HepG2 (cell line): Measurements from ENCODE around the gene AS3MT.

Source experiments
- ARNT ChIP-seq: fragments of 450-650 bp; IDR thresholded peaks from 2 replicates; pipeline ENCODE4 v1.6.1; 2017
- CEBPG ChIP-seq: IDR thresholded peaks from 2 replicates; pipeline ENCODE4 v1.6.1; 2016
- CTCF ChIP-seq: sonication (generic); formaldehyde crosslinking; IDR thresholded peaks from 2 replicates; pipeline ENCODE4 v1.5.0; 2020; ENCODE audit warnings: mild to moderate bottlenecking, missing genetic modification reagents, moderate library complexity
- FOXK1 ChIP-seq: sonication (generic); formaldehyde crosslinking; IDR thresholded peaks from 2 replicates; pipeline ENCODE4 v1.4.0; 2020; ENCODE audit warnings: low read depth, missing genetic modification reagents, borderline replicate concordance
- FOXP1 ChIP-seq, 2 experiments: fragments of 450-650 bp in 1 of 2; IDR thresholded peaks; 2 replicates each; pipeline ENCODE4 v1.6.1; 2017 to 2018; ENCODE audit warnings: antibody characterized with exemption in 1 of 2
- GFI1 ChIP-seq: sonication (generic); formaldehyde crosslinking; IDR thresholded peaks from 2 replicates; pipeline ENCODE4 v1.5.0; 2020; ENCODE audit warnings: missing genetic modification reagents, mild to moderate bottlenecking, borderline replicate concordance
- GTF2F1 ChIP-seq: fragments of 150-350 bp; IDR thresholded peaks from 2 replicates; pipeline ENCODE4 v1.6.1; 2014; ENCODE audit warnings: low read length
- MAZ ChIP-seq, 2 experiments: sonication (generic) in 1 of 2; formaldehyde crosslinking in 1 of 2; IDR thresholded peaks; 2 replicates each; pipeline versions ENCODE4 v1.5.0 to v1.6.1; 2012 to 2020; ENCODE audit warnings: low read depth in 2 of 2, mild to moderate bottlenecking in 2 of 2, borderline replicate concordance in 1 of 2, improper control_type of control experiment in 1 of 2, low read length in 1 of 2, missing genetic modification reagents in 1 of 2, moderate library complexity in 1 of 2
- SIX1 ChIP-seq: sonication (generic); formaldehyde crosslinking; IDR thresholded peaks from 2 replicates; pipeline ENCODE4 v1.4.0; 2020; ENCODE audit warnings: missing genetic modification reagents, borderline replicate concordance
- WIZ ChIP-seq: sonication (generic); formaldehyde crosslinking; IDR thresholded peaks from 2 replicates; pipeline ENCODE4 v1.5.1; 2020; ENCODE audit warnings: mild to moderate bottlenecking, missing genetic modification reagents
- ZNF530 ChIP-seq: sonication (generic); formaldehyde crosslinking; IDR thresholded peaks from 2 replicates; pipeline ENCODE4 v1.5.0; 2020; ENCODE audit warnings: low read depth, mild to moderate bottlenecking, missing genetic modification reagents
- ZNF672 ChIP-seq: sonication (generic); formaldehyde crosslinking; IDR thresholded peaks from 2 replicates; pipeline ENCODE4 v1.8.1; 2022; ENCODE audit warnings: missing genetic modification reagents

GRCh38 chr10:102918817-102919245 lies 49.6 kb downstream of the AS3MT start:
- TF ChIP-seq ZNF530 (CRISPR knock-in tag) (no peak), FOXP1 (IDR thresholded peaks at IDR 0.05) (no peak), FOXP1 (CRISPR knock-in tag; IDR thresholded peaks at IDR 0.05) (no peak), WIZ (CRISPR knock-in tag) (no peak), CEBPG (CRISPR knock-in tag) (no peak), MAZ (IDR thresholded peaks at IDR 0.05; ENCODE audit: borderline replicate concordance, low read depth, low read length) (no peak), MAZ (CRISPR knock-in tag; IDR thresholded peaks at IDR 0.05; ENCODE audit: low read depth) (no peak), CTCF (CRISPR knock-in tag) (no peak), GTF2F1 (no peak), ARNT (no peak), GFI1 (CRISPR knock-in tag) (no peak), SIX1 (no peak), ZNF672 (CRISPR knock-in tag) (no peak), FOXK1 (no peak)
